SW 1271 (cell line): ENCODE measurements around the gene HNRNPH1.
"Not testable (repeated sequence)": the region's sequence is repeated elsewhere in the genome, so short reads cannot be mapped to it uniquely, and the experiment has no call there.

Experiments
- DNase-seq, 2 experiments: peaks; one replicate each; lab custom pipeline; 2025; lab: John Stamatoyannopoulos, UW

The HNRNPH1 gene

GRCh38 chr5:179623003-179623905, at the start of gene HNRNPH1:
HNRNPH1 (minus strand) TSS chr5:179623671; CDS start chr5:179623133, 538 bp downstream.
- peak; percentile 98 to 99 for DNase-seq

DNA sequence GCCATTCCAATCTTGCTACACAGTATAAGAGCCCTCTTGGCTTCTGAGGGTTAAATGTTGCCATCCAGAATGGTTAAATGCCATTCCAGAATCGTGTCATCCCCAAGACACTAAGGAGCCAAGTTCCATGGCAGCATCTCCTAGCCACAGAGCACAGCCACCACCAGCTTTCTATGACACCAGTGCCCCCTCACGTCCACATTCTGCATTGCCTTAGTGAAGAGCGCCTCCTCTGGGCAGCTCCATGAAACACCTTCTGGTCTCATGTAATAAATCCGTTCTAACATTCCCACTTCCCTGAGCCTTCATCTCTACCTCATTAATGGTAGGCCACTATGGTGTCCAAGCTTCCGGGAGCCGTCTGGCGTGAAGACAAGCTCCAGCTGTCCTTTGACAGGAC, 44.9 kb upstream of the HNRNPH1 start:
- no peak for DNase-seq

DNA sequence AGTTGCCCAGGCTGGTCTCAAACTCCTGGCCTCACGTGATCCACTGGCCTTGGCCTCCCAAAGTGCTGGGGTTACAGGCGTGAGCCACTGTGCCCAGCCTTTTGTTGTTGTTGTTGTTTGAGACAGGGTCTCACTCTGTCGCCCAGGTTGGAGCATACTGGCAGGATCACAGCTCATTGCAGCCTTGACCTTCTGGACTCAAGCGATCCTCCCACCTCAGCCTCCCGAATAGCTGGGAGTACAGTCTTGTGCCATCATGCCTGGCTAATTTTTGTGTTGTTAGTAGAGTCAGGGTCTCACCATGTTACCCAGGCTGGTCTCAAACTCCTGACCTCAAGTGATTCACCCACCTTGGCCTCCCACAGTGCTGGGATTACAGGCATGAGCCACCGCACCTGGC, 38.2 kb upstream of the HNRNPH1 start:
- not testable (repeated sequence) for DNase-seq

- DNase-seq: not testable (repeated sequence)
Observed at GRCh38 chr5:179658179-179658856, 34.8 kb upstream of the HNRNPH1 start.

- not testable (repeated sequence) for DNase-seq
Observed at GRCh38 chr5:179657302-179658178, 34.1 kb upstream of the HNRNPH1 start.

- DNase-seq: not testable (repeated sequence)
Observed at GRCh38 chr5:179653135-179653534, 29.7 kb upstream of the HNRNPH1 start.

DNA sequence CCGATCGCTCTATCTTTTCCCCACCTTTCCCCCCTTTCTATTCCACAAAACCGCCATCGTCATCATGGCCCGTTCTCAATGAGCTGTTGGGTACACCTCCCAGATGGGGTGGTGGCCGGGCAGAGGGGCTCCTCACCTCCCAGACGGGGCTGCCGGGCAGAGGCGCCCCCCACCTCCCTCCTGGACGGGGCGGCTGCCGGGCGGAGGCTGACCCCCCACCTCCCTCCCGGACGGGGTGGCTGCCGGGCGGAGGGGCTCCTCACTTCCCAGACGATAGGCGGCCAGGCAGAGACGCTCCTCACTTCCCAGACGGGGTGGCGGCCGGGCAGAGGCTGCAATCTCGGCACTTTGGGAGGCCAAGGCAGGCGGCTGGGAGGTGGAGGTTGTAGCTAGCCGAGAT, 26.8 kb upstream of the HNRNPH1 start:
- not testable (repeated sequence) for DNase-seq

GRCh38 chr5:179649166-179649703, 25.8 kb upstream of the HNRNPH1 start:
- DNase-seq: not testable (repeated sequence)

GRCh38 chr5:179648410-179648809, 24.9 kb upstream of the HNRNPH1 start:
- DNase-seq: no peak

DNA sequence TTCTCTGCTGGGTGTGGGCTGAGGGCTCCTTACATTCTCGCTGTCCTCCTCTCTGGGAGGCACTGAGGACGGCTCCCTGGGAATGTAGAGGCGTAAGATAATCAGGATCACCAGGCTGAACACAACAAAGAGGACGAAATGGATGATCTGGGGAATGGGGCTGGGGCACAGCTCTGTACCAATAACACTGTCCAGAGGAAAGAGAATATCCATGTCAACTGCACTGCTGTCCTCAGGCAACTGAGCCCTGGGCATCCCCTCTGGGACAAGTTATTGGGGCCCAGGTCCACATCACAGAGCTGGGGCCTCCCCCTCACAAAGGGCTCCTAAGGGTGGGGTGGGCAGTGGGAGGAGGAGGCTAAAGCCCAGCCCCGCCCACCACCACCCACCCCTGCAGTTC, 21.3 kb upstream of the HNRNPH1 start:
- not testable (repeated sequence) for DNase-seq

- DNase-seq: not testable (repeated sequence)
Observed at GRCh38 chr5:179643141-179643920, 19.9 kb upstream of the HNRNPH1 start.

DNA sequence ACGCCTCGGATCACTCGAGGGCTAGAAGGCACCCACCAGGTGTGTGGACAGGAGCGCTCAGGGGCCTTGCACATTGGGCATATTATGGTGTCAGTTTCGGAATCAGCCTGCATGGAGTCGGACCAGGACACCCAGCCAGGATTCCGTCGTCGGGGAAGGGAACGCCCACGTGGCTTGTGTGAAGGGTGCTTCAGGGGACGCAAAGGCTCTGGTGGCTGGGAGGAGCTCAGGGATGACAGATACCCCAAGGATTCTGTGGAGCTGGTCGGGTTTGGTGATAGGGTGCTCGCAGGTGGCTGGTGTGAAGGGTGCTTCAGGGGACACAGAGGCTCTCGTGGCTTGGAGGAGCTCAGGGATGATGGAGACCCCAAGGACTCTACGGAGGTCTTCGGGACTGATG, 19.2 kb upstream of the HNRNPH1 start:
- DNase-seq: not testable (repeated sequence)

GRCh38 chr5:179641745-179642144, 18.3 kb upstream of the HNRNPH1 start:
- DNase-seq: not testable (repeated sequence)

DNA sequence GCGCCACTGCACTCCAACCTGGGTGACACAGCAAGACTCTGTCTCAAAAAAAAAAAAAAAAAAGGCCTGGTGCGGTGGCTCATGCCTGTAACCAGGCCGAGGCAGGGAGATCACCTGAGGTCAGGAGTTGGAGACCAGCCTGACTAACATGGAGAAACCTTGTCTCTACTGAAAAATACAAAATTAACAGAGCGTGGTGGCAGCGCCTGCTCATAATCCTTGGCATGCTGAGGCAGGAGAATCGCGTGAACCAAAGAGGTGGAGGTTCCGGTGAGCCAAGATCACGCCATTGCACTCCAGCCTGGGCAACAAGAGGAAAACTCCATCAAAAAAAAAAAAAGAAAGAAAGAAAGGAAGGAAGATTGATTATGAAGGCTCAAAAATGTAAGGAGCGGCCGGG, 15.8 kb upstream of the HNRNPH1 start:
- not testable (repeated sequence) for DNase-seq

DNA sequence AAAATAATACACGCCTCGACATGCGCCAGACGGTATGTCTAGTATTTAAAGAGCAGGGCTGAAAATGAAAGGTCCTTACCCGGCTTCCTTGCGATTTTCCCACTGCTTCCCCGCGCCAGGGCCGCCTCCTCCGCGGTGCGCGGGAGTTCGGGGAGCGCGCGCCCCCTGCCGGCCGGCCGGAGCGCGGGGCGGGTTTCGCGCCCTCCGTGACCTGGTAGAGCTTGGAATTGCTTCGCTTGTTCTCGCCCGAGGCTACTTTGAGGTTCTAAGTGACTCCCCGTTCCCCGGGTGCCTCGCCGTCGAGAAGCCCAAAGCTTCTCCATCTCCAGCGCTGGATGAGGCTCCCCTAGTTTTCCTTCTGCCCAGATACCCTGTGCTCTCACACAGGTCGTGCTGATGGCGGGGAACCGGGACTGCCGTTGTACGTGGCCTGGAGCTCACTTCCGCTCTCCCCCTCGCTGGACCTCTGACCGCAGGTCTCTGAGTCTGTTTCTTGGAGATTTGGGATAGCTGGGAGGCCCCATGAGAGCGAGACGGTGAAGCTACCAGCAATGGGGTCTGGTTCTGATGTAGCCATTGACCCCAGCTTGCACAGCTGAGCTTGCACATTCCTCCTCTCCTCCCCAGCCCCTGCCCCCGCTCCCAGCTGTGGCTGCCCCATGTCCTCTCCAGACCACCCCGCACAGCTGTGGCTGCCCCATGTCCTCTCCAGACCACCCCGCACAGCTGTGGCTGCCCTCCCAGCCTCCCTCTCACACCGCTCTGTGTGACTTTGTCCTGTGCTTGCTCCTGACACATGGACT, 11.1 kb upstream of the HNRNPH1 start:
- DNase-seq: not testable (repeated sequence)

DNA sequence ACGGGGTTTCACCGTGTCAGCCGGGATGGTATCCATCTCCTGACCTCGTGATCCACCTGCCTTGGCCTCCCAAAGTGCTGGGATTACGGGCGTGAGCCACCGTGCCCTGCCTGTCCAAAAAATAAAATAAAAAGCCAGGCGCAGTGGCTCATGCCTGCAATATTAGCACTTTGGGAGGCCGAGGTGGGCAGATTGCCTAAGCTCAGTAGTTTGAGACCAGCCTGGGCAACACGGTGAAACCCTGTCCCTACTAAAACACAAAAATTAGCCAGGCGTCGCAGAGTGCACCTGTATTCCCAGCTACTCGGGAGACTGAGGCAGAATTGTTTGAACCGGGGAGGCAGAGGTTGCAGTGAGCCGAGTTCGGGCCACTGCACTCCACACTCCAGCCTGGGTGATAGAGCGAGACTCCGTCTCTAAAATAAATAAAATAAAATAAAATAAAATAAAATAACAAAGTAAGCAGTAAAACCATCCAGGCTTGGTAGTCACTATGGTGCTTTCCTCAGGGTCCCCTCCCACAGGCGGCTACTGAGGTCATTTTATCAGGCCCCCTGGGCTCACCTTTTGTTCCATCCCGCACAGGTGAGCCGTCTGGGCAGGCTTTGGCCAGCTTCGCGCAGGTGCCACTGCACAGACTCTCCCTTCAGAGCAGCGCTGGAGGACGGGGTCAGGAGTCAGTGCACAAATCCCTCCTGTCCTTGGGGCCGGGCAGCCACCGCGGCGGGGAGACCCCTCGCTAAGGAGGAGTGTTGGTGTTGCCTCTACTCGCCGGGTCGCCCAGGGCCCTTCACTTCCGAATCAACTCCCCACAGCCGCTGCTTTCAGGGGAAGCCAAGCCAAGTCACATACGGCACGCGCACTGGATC, 10.3 kb upstream of the HNRNPH1 start:
- DNase-seq: not testable (repeated sequence)

DNA sequence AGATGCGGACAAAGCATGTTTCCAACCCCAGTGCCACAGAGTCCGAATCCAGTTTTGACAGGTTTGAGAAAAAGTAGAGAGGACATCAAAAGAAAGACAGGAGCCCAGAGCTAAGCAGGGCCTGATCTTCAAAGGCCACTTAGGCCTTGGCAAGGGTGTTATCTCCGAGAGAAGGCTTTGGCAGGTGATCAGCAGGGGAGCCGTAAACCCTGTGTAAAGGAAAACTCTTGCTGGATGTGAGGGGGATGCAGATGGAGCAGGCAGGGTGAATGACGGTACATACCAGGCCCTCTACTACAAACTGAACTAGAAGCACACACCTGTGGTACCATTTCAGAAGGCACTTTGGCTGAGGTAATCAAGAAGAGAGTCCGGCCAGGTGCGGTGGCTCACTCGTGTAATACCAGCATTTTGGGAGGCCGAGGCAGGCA, 1.4 kb upstream of the HNRNPH1 start:
- no peak for DNase-seq

GRCh38 chr5:179623906-179624741, 653 bp upstream of the HNRNPH1 start:
- DNase-seq: no peak
